HepG2 (cell line): ENCODE measurements around the gene BICRA. TPM values are rescaled to one million over a fixed set of nuclear protein-coding genes. Genes with fewer than 3 reads are reported as not detected.

Experiments used
- ATAC-seq: fragments of 200-7000 bp; cut with Tn5 transposase; 3 replicates; pipeline ENCODE4 v1.9.1; 2020; ENCODE audit warnings: mild to moderate bottlenecking, moderate library complexity
- BruUV-seq: library from RNA; stranded (reverse); fragments of 400-500 nt; replicated peaks from 2 replicates; lab custom pipeline; 2021; lab: Mats Ljungman, UMichigan
- CTCF ChIA-PET: fragments of 300-600 bp; formaldehyde crosslinking; extraction: SDS; loops from one replicate; lab custom pipeline; 2021; ENCODE audit warnings: low total read pairs, inconsistent platforms, low intra/inter-chr PET ratio; lab: Yijun Ruan, JAX
- POLR2A ChIA-PET: fragments of 350-600 bp; sonication (Branson Sonifier 250); formaldehyde crosslinking; loops from one replicate; lab custom pipeline; 2020; ENCODE audit warnings: antibody characterized with exemption, inconsistent platforms; lab: Yijun Ruan, JAX
- DNase-seq: peaks from one replicate; pipeline ENCODE4 v3.0.0-alpha.2; 2015; ENCODE audit warnings: low spot score
- FAIRE-seq: peaks from 3 replicates; lab custom pipeline; 2011; peaks lifted over from hg19 to GRCh38; lab: Jason Lieb, UNC
- H2AFZ ChIP-seq: one replicate; pipeline ENCODE4 v1.6.1; 2011; ENCODE audit warnings: low read length, inconsistent platforms
- H3K27ac ChIP-seq: fragments of 300-600 bp; 3 replicates; pipeline ENCODE4 v1.8.0; 2011; ENCODE audit warnings: mixed run types, mild to moderate bottlenecking, mixed read lengths, low read length, inconsistent platforms; ENCODE audit not compliant: insufficient read depth; ENCODE audit errors: extremely low read length
- H3K27me3 ChIP-seq, 2 experiments: fragments of 200-600 bp in 1 of 2; 2 replicates in 1 of 2; 3 replicates in 1 of 2; pipeline versions ENCODE4 v1.6.0 to v1.8.0; 2011; ENCODE audit warnings: low read length in 2 of 2, mild to moderate bottlenecking in 2 of 2, moderate library complexity in 2 of 2, inconsistent platforms in 1 of 2; ENCODE audit not compliant: insufficient read depth in 2 of 2, control insufficient read depth in 1 of 2
- H3K36me3 ChIP-seq, 2 experiments: fragments of 200-600 bp in 1 of 2; replicated peaks in 1 of 2; 2 replicates in 1 of 2; 3 replicates in 1 of 2; pipeline versions ENCODE4 v1.5.1 to v1.8.0; 2011; ENCODE audit warnings: low read length in 2 of 2, inconsistent platforms in 1 of 2; ENCODE audit not compliant: insufficient read depth in 2 of 2, control insufficient read depth in 1 of 2
- H3K4me1 ChIP-seq: 2 replicates; pipeline ENCODE4 v1.5.1; 2012; ENCODE audit warnings: low read length, inconsistent platforms; ENCODE audit not compliant: insufficient read depth
- H3K4me2 ChIP-seq: 2 replicates; pipeline ENCODE4 v1.6.0; 2011; ENCODE audit warnings: low read depth, low read length, inconsistent platforms
- H3K4me3 ChIP-seq, 3 experiments: fragments of 200-600 bp in 1 of 3; sonication (generic), shearing (Covaris generic) in 1 of 3; replicated peaks in 1 of 3; 2 replicates each; pipeline ENCODE4 v1.5.1; 2011 to 2016; ENCODE audit warnings: low read length in 3 of 3, inconsistent platforms in 2 of 3, low read depth in 2 of 3, mild to moderate bottlenecking in 2 of 3, control low read depth in 1 of 3, mixed read lengths in 1 of 3; ENCODE audit not compliant: insufficient read depth in 1 of 3
- H3K79me2 ChIP-seq: one replicate; pipeline ENCODE4 v1.6.1; 2011; ENCODE audit warnings: low read length, inconsistent platforms; ENCODE audit not compliant: insufficient read depth
- H3K9ac ChIP-seq: 2 replicates; pipeline ENCODE4 v1.6.0; 2011; ENCODE audit warnings: mild to moderate bottlenecking, low read depth, low read length, inconsistent platforms; ENCODE audit not compliant: insufficient read depth
- H3K9me3 ChIP-seq: 2 replicates; pipeline ENCODE4 v1.5.1; 2012; ENCODE audit warnings: mild to moderate bottlenecking, low read length
- H4K20me1 ChIP-seq: 2 replicates; pipeline ENCODE4 v1.6.0; 2011; ENCODE audit warnings: inconsistent platforms, mild to moderate bottlenecking, low read length, moderate library complexity; ENCODE audit not compliant: insufficient read depth
- CEBPB ChIP-seq: IDR thresholded peaks from 2 replicates; pipeline ENCODE4 v1.6.1; 2011; ENCODE audit warnings: low read depth, low read length, improper control_type of control experiment, borderline replicate concordance
- JARID2 ChIP-seq: sonication (generic); formaldehyde crosslinking; IDR thresholded peaks from 2 replicates; pipeline ENCODE4 v1.8.1; 2023; ENCODE audit warnings: missing genetic modification reagents, inconsistent platforms; ENCODE audit not compliant: insufficient replicate concordance
- NFIB ChIP-seq: sonication (generic); formaldehyde crosslinking; IDR thresholded peaks from 2 replicates; pipeline ENCODE4 v1.9.0; 2021; ENCODE audit warnings: missing genetic modification reagents, mild to moderate bottlenecking, borderline replicate concordance
- NR2F6 ChIP-seq, 2 experiments: IDR thresholded peaks; 2 replicates each; pipeline ENCODE4 v1.6.1; 2016; ENCODE audit warnings: antibody characterized with exemption in 1 of 2, mild to moderate bottlenecking in 1 of 2
- NRL ChIP-seq: sonication (generic); formaldehyde crosslinking; IDR thresholded peaks from 2 replicates; pipeline ENCODE4 v1.5.0; 2020; ENCODE audit warnings: missing genetic modification reagents, mild to moderate bottlenecking, moderate library complexity, borderline replicate concordance
- PAF1 ChIP-seq: IDR thresholded peaks from 2 replicates; pipeline ENCODE4 v1.6.1; 2016; ENCODE audit warnings: missing genetic modification reagents, missing compliant biosample characterization
- PCBP1 ChIP-seq: fragments of 200-400 bp; formaldehyde crosslinking; IDR thresholded peaks from 2 replicates; pipeline ENCODE4 v1.6.1; 2017; ENCODE audit warnings: mild to moderate bottlenecking, low read depth, low read length, borderline replicate concordance
- RAD21 ChIP-seq: fragments of 450-650 bp; formaldehyde crosslinking; IDR thresholded peaks from 2 replicates; pipeline ENCODE4 v1.5.0; 2020; ENCODE audit warnings: mild to moderate bottlenecking
- RBM39 ChIP-seq: fragments of 200-400 bp; formaldehyde crosslinking; IDR thresholded peaks from one replicate; pipeline ENCODE4 v1.6.1; 2018; ENCODE audit warnings: antibody characterized with exemption, mild to moderate bottlenecking, low read depth, low read length; ENCODE audit not compliant: poor library complexity, severe bottlenecking
- SAP130 ChIP-seq: IDR thresholded peaks from 2 replicates; pipeline ENCODE4 v1.6.1; 2016; ENCODE audit warnings: low read depth
- ZNF264 ChIP-seq: sonication (generic); formaldehyde crosslinking; IDR thresholded peaks from 2 replicates; pipeline ENCODE4 v1.4.0; 2020; ENCODE audit warnings: missing genetic modification reagents
- ZNF343 ChIP-seq: sonication (generic); formaldehyde crosslinking; IDR thresholded peaks from 2 replicates; pipeline ENCODE4 v1.4.0; 2020; ENCODE audit warnings: mild to moderate bottlenecking, missing genetic modification reagents
- WGBS: methylation state at CpG from one replicate; pipeline ENCODE4 v1.1.6; 2017; ENCODE audit warnings: low lambda C conversion rate; 5-methylcytosine and 5-hydroxymethylcytosine counted together
- in situ Hi-C: cut with HindIII; loops from 2 replicates; pipeline ENCODE4 v1.10.0; 2017; ENCODE audit warnings: low pct_unique_long_range_greater_than_20kb; ENCODE audit not compliant: extremely low pct_ligation_motif_present
- intact Hi-C: fragments of 100-400 bp; cut with micrococcal nuclease; formaldehyde crosslinking; loops from one replicate; pipeline ENCODE4 v1.10.0; 2022; ENCODE audit not compliant: unreplicated experiment
- polyA plus RNA-seq, 8 experiments: library from polyadenylated mRNA; depleted of rRNA in 3 of 8; stranded (reverse) in 7 of 8; unstranded in 1 of 8; fragments of >200 nt; fragmentation: Illumina TruSeq in 4 of 8; extraction: Trizol in 4 of 8; gene quantifications; 2 replicates each; pipeline versions ENCODE4 v1.2.1 to v1.2.3, GENCODE V29; 2011 to 2016; ENCODE audit warnings: low read depth in 4 of 8, missing spikeins in 1 of 8, mixed read lengths in 1 of 8; ENCODE audit not compliant: insufficient read depth in 1 of 8
- total RNA-seq, 5 experiments: library from RNA; depleted of rRNA; stranded (reverse); fragments of >200 nt; fragmentation: Illumina TruSeq; extraction: Trizol; gene quantifications; 2 replicates each; pipeline ENCODE4 v1.2.3, GENCODE V29; 2016; ENCODE audit warnings: low read depth in 1 of 5
- TF ChIP-seq, protein P1 (sequence below): sonication (generic); formaldehyde crosslinking; IDR thresholded peaks from 2 replicates; pipeline ENCODE4 v1.5.1; 2020; ENCODE audit warnings: mild to moderate bottlenecking, missing genetic modification reagents, moderate library complexity
- TF ChIP-seq, protein P2 (sequence below): sonication (generic); formaldehyde crosslinking; IDR thresholded peaks from 2 replicates; pipeline ENCODE4 v1.9.0; 2022; ENCODE audit warnings: missing genetic modification reagents, mild to moderate bottlenecking, borderline replicate concordance
- TF ChIP-seq, protein P3 (sequence below): sonication (generic); formaldehyde crosslinking; IDR thresholded peaks from 2 replicates; pipeline ENCODE4 v1.5.1; 2020; ENCODE audit warnings: mild to moderate bottlenecking, moderate library complexity, missing genetic modification reagents

BICRA gene
- total and polyA plus RNA-seq, 2 of the 13 experiments (the other 11 are each of a cell fraction or from before 2014, with no cell fraction given), result 0.55 to 0.71 TPM

GRCh38 chr19:47699360-47699917 lies 90.5 kb downstream of the BICRA start:
- H4K20me1 ChIP-seq, result no peaks in the 10 kb centered on the region
- H3K79me2 ChIP-seq, result no peaks in the 10 kb centered on the region
- intact Hi-C loops (loop anchor here (1.0 to 2.0 kb wide), 3 partner anchors 44 to 187 kb away; no protein-coding TSS in a partner anchor), in situ Hi-C loops (loop anchor here (5.0 to 10.0 kb wide), 4 partner anchors 95 to 262 kb away; partner anchors contain the start of genes BICRA and NAPA)
- ATAC-seq (peak; percentile 70), FAIRE-seq (peak; percentile 37), DNase-seq (peak; percentile 28)
- H3K4me1 ChIP-seq, result peaks cover 4% of the 10 kb centered on the region; the same call in 1 of the 2 replicates
- peaks cover 1 to 5% of the 10 kb centered on the region in 2 experiments; a peak in 2 of 5 replicates for H3K36me3 ChIP-seq
- POLR2A ChIA-PET, result interaction anchor here (0.8 kb wide), 1 partner anchor 44 kb away, joined by 3 read pairs; no protein-coding TSS in a partner anchor
- no peaks in the 10 kb centered on the region for H3K9me3 ChIP-seq
- no peaks in the 10 kb centered on the region for H3K27me3 ChIP-seq
- no peak overlapping the region for H3K27ac ChIP-seq
- H3K9ac ChIP-seq, result no peak overlapping the region
- no peak overlapping the region for H3K4me2 ChIP-seq
- 53% methylated on average over 7 of the region's 9 CpGs for WGBS
- no peak overlapping the region for H2AFZ ChIP-seq
- CTCF ChIA-PET, result interaction anchor here (1.2 to 3.6 kb wide), 3 partner anchors 8 to 263 kb away, joined by 3 to 28 read pairs (median 11); no protein-coding TSS in a partner anchor
- no TSS peak for BruUV-seq
- H3K4me3 ChIP-seq, result no peak overlapping the region
- TF ChIP-seq, protein P1, sequence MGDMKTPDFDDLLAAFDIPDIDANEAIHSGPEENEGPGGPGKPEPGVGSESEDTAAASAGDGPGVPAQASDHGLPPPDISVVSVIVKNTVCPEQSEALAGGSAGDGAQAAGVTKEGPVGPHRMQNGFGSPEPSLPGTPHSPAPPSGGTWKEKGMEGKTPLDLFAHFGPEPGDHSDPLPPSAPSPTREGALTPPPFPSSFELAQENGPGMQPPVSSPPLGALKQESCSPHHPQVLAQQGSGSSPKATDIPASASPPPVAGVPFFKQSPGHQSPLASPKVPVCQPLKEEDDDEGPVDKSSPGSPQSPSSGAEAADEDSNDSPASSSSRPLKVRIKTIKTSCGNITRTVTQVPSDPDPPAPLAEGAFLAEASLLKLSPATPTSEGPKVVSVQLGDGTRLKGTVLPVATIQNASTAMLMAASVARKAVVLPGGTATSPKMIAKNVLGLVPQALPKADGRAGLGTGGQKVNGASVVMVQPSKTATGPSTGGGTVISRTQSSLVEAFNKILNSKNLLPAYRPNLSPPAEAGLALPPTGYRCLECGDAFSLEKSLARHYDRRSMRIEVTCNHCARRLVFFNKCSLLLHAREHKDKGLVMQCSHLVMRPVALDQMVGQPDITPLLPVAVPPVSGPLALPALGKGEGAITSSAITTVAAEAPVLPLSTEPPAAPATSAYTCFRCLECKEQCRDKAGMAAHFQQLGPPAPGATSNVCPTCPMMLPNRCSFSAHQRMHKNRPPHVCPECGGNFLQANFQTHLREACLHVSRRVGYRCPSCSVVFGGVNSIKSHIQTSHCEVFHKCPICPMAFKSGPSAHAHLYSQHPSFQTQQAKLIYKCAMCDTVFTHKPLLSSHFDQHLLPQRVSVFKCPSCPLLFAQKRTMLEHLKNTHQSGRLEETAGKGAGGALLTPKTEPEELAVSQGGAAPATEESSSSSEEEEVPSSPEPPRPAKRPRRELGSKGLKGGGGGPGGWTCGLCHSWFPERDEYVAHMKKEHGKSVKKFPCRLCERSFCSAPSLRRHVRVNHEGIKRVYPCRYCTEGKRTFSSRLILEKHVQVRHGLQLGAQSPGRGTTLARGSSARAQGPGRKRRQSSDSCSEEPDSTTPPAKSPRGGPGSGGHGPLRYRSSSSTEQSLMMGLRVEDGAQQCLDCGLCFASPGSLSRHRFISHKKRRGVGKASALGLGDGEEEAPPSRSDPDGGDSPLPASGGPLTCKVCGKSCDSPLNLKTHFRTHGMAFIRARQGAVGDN (CRISPR knock-in tag), result peak; percentile 34
- TF ChIP-seq NR2F6 (IDR thresholded peaks at IDR 0.05), result no peak
- TF ChIP-seq NR2F6 (CRISPR knock-in tag; IDR thresholded peaks at IDR 0.05), result peak; percentile 44; the same call in 1 of the 2 replicates
- peak; percentile 87; the same call in 1 of the 2 replicates for TF ChIP-seq PCBP1
- TF ChIP-seq CEBPB, result no peak
- no peak for TF ChIP-seq NRL
- TF ChIP-seq NFIB (CRISPR knock-in tag), result no peak
- TF ChIP-seq JARID2 (CRISPR knock-in tag), result no peak
- TF ChIP-seq, protein P2, sequence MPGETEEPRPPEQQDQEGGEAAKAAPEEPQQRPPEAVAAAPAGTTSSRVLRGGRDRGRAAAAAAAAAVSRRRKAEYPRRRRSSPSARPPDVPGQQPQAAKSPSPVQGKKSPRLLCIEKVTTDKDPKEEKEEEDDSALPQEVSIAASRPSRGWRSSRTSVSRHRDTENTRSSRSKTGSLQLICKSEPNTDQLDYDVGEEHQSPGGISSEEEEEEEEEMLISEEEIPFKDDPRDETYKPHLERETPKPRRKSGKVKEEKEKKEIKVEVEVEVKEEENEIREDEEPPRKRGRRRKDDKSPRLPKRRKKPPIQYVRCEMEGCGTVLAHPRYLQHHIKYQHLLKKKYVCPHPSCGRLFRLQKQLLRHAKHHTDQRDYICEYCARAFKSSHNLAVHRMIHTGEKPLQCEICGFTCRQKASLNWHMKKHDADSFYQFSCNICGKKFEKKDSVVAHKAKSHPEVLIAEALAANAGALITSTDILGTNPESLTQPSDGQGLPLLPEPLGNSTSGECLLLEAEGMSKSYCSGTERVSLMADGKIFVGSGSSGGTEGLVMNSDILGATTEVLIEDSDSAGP (CRISPR knock-in tag), result peak; percentile 20; the same call in 1 of the 2 replicates
- TF ChIP-seq RBM39, result peak; percentile 52
- TF ChIP-seq, protein P3, sequence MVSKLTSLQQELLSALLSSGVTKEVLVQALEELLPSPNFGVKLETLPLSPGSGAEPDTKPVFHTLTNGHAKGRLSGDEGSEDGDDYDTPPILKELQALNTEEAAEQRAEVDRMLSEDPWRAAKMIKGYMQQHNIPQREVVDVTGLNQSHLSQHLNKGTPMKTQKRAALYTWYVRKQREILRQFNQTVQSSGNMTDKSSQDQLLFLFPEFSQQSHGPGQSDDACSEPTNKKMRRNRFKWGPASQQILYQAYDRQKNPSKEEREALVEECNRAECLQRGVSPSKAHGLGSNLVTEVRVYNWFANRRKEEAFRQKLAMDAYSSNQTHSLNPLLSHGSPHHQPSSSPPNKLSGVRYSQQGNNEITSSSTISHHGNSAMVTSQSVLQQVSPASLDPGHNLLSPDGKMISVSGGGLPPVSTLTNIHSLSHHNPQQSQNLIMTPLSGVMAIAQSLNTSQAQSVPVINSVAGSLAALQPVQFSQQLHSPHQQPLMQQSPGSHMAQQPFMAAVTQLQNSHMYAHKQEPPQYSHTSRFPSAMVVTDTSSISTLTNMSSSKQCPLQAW (CRISPR knock-in tag), result 0 out of 2 replicates have a peak, but pooled peaks have one; percentile 12
- TF ChIP-seq PAF1, result no peak
- peak; percentile 81 for TF ChIP-seq RAD21 (CRISPR knock-in tag)
- no peak for TF ChIP-seq ZNF343 (CRISPR knock-in tag)
- no peak for TF ChIP-seq SAP130 (CRISPR knock-in tag)
- TF ChIP-seq ZNF264 (CRISPR knock-in tag), result no peak
